ENCODE results near the gene ARFGAP2.

DNA sequence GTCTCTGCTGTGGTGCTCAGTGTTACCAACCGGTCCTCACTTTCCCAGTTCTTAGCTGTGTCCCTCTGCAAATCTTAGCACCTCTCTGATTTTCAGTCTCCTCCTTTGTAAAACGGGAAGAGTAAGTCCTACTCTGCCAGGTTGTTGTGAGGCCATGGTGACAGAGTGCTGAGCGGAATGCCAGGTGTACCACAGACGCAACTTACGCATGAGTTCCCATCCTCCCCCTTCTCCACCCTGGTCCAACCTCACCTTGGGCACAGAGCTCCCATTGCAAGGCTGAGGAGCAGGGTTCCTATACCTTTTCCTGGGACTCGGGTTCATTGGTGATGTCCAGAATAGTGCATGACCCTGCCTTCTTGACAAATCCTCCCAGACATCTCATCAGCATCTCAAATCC is 30.8 kb upstream of the ARFGAP2 start:
- TF ChIP-seq CTCF (IDR thresholded peaks at IDR 0.05; ENCODE audit: insufficient read depth, low read length) (no peak), POLR2AphosphoS5 (IDR thresholded peaks at IDR 0.05; ENCODE audit: low read depth) (no peak)

All from HL-60 (cell line).